Right lobe of liver (tissue), 4 donors: ENCODE data around the gene HOMER2.

Experiments
- CTCF ChIP-seq, 4 donors: fragments of 200-600 bp in 3 of 4; fragments of 450-650 bp in 1 of 4; IDR thresholded peaks; one replicate each; pipeline versions ENCODE4 v1.5.1 to v1.8.0; 2016 to 2022; ENCODE audit warnings: antibody characterized with exemption in 4 of 4, mild to moderate bottlenecking in 2 of 4
- POLR2A ChIP-seq: fragments of 450-650 bp; IDR thresholded peaks from one replicate; pipeline ENCODE4 v1.6.1; 2017; ENCODE audit warnings: antibody characterized with exemption, mild to moderate bottlenecking
- donor health status: DM: no; HTN: no; CAD: no.
- donor health status: DM: no; HTN: no; CAD: no.
- donor health status: DM: no; HTN: yes; CAD: no.

GRCh38 chr15:82835391-82835917 is 117.1 kb downstream of the HOMER2 start:
- no peak for TF ChIP-seq CTCF (IDR thresholded peaks at IDR 0.05)
- no peak for TF ChIP-seq POLR2A
